GM19035 (cell line): Measurements from ENCODE around the gene ALK.

Experiments used
- ATAC-seq: cut with Tn5 transposase; IDR thresholded peaks from one replicate; pipeline ENCODE4 v1.9.1; 2021; ENCODE audit not compliant: unreplicated experiment

The ALK gene

GRCh38 chr2:29662861-29663260, 258.5 kb downstream of the ALK start:
- no peak for ATAC-seq

- ATAC-seq, result no peak
These were observed 261.2 kb downstream of the ALK start for GRCh38 chr2:29660201-29660600.

- no peak for ATAC-seq
These were observed 262.2 kb downstream of the ALK start for GRCh38 chr2:29659178-29659577.

- no peak for ATAC-seq
These were observed 263.7 kb downstream of the ALK start for GRCh38 chr2:29657674-29658073.

GRCh38 chr2:29655391-29656086, 265.8 kb downstream of the ALK start:
- ATAC-seq, result no peak

GRCh38 chr2:29650631-29651097, 270.7 kb downstream of the ALK start:
- ATAC-seq, result no peak

GRCh38 chr2:29644949-29645348, 276.4 kb downstream of the ALK start:
- no peak for ATAC-seq

GRCh38 chr2:29643196-29643595, 278.2 kb downstream of the ALK start:
- no peak for ATAC-seq

GRCh38 chr2:29640360-29640759, 281.0 kb downstream of the ALK start:
- no peak for ATAC-seq

GRCh38 chr2:29638641-29639040, 282.7 kb downstream of the ALK start:
- no peak for ATAC-seq

GRCh38 chr2:29634916-29635315, 286.5 kb downstream of the ALK start:
- no peak for ATAC-seq

- no peak for ATAC-seq
These were observed 289.4 kb downstream of the ALK start for GRCh38 chr2:29632018-29632417.

- ATAC-seq, result no peak
These were observed 291.9 kb downstream of the ALK start for GRCh38 chr2:29629495-29629894.

- no peak for ATAC-seq
These were observed 292.5 kb downstream of the ALK start for GRCh38 chr2:29628862-29629261.

- no peak for ATAC-seq
These were observed 293.2 kb downstream of the ALK start for GRCh38 chr2:29628108-29628745.

- ATAC-seq, result no peak
These were observed 294.1 kb downstream of the ALK start for GRCh38 chr2:29627279-29627711.

- ATAC-seq, result no peak
These were observed 300.5 kb downstream of the ALK start for GRCh38 chr2:29620890-29621289.

- ATAC-seq, result no peak
These were observed 301.7 kb downstream of the ALK start for GRCh38 chr2:29619689-29620088.

- no peak for ATAC-seq
These were observed 303.4 kb downstream of the ALK start for GRCh38 chr2:29618024-29618423.

- ATAC-seq, result no peak
These were observed 304.0 kb downstream of the ALK start for GRCh38 chr2:29617351-29617750.

GRCh38 chr2:29616569-29616968, 304.8 kb downstream of the ALK start:
- no peak for ATAC-seq

- ATAC-seq, result no peak
These were observed 305.5 kb downstream of the ALK start for GRCh38 chr2:29615841-29616240.

GRCh38 chr2:29615183-29615582, 306.2 kb downstream of the ALK start:
- ATAC-seq, result no peak
